RPMI8226 (cell line): ENCODE data around the gene COLEC11.
"Not testable (repeated sequence)": the region's sequence is repeated elsewhere in the genome, so short reads cannot be mapped to it uniquely, and the experiment has no call there.

Source experiments
- DNase-seq: peaks from one replicate; pipeline ENCODE4 v3.0.0-alpha.2; 2015

Gene COLEC11

DNA sequence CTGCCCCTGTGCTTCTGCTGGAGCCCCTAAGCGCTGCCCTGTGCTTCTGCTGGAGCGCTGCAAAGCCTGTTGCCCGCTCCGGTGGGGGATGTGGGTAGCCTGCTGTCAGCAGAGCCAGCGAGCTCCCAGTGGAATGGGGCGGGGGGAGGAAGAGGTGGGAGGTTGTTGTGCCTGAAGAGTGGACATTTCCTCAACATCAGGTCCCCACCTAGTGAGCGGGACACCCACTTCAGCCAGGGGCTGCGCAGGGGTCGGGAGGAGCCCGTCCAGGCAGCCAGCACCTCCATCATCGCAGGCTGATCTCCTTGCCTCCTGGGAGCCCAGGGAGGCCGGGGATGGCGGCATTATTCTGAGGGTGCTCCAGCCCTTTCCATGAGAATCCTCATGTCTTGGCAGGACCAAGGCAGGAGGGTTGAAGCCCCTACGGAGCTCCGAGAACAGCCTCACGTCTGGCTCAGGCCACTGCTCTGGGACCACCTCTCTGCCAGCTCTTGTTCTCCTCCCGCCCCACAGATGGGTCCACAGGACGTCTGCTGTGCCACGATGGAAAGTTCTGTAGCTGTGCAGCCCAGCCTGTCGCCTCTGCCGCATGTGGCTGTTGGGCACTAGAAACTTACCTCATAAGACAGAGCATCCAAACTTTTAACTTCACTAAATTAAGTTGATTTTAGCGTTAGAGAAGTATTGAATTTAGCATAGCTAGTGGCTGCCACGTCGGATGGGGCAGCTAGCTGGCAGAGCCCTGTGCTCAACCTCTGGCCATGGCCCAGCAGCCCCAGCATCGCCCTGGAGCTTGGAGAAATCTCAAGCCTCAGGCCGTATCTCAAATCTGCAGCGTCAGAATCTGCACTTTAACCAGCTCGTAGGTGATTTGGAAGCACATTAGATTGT is 61.2 kb downstream of the COLEC11 start:
- DNase-seq = no peak

DNA sequence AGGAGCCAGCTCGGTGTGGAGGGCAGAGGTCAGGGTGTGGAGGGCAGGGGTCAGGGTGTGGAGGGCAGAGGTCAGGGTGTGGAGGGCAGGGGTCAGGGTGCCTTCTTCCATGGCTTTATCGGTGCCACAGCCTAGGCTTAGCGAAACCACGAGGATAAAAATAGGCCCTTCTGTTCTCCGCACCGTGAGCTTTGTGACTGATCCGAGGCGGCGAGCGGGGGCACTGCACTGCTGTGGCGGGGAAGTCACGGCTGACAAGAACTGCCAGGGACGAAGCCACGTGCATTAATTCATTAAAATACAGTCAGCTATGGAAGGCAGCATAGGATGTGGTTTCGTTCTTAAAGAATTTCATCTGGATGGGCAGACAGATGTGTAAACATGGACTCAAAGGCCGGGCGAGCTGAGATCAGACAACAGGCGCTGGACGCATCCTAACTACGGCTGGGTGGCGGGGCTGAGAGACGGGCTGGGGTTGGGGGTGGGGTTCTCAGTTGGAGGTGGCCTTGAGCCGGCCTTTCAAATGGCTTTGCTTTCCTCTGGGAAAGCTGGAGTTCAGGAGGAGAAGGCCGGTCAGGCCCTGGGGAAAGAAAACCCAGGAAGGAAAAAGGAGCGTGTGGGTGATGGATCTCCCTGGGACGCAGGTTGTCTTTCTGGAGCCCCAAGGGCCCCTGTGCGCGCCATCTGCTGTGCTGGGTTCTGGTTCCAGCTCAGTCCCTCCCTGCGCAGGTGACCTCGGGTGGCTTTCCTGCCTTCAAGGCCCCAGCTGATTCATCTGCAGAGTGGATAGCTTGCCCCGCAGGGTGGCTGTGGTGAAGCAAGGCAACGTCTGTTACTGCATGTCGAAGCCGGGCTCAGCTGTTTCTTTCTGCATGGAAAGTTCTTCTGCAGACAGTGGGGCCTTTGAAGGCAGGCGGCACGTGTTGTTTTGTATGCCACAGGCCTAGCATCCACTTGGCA is 62.1 kb downstream of the COLEC11 start:
- no peak for DNase-seq

DNA sequence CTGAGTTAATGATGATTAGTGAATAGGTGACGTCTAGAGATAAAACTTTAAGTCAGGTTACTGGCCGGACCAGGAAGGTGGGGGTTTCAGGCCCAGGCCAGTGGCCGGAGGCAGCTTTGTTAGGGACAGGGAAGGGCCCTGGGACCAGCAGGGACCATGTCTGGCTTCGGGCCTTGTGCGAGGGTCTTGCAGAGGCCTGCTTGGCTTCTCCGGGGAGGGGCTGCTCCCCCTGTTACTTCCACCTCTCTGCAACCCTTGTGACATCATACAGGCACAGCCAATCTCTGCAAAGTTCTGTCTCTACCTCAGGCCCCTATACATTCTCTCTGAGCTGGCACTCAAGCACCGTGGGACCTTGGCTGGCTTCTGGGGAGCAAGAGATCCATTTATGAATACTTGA is 63.0 kb downstream of the COLEC11 start, which contains the start of gene ALLC:
Gene ALLC, plus strand, starts transcription at position 320 of the 400 bp plus-strand sequence. CDS start 12,958 bp downstream, outside the sequence.
- DNase-seq = no peak

DNA sequence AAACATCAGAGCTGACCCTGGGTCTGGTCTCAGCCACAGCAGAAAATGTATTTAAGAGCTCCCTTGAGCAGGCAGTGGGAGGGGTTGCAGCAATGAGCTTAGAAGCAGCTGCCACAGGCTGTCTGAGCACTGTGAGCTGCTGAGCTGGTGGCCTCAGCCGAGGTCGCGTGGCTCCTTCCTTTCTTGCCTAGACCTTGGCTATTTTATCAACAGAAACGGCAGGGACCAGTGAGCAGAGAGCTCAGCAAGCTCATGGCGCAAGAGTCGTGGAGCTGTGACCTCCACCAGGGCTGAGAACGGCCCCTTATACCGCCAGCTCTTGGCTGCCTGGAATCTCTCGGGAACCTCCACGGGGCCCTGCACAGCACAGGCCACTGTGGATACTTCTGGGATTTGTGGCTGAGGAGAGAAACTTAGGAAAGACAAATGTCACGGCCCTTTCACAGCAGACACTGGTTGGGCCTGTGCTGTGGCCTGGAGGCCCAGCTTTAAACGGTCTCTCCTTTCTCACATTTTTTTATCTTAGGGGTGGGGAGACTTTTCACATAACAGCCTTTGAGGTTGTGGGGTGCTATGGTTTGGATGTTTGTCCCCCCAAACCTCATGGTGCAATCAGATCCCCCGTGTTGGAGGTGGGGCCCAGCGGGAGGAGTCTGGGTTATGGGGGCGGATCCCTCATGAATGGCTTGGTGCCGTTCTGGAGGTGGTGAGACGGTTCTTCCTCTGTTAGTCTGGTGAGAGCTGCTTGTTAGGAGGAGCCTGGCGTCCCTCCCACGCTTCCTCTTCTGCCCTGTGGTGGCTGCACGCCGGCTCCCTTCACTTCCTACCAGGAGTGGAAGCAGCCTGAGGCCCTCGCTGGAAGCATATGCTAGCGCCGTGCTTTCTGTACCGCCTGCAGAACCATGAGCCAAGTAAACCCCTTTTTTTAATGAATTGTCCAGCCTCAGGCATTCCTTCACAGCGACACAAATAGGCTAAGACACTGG is 64.8 kb downstream of the COLEC11 start:
- DNase-seq = no peak

DNA sequence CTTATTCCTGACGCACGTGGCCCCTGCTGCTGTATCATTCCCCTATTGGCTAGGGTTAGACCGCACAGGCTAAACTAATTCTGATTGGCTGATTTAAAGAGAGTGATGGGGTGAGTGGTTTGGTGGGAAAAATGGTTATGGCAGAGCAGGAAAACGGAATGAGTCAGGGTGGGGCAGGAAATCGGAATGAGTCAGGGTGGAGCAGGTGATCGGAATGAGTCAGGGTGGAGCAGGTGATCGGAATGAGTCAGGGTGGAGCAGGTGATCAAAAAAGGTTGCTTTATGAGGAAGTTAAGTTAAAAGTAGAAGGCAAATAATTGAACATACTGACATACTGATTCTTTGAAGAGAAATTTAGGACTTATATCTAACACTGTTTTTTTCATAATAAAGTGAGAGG is 65.7 kb downstream of the COLEC11 start:
- DNase-seq = not testable (repeated sequence)

DNA sequence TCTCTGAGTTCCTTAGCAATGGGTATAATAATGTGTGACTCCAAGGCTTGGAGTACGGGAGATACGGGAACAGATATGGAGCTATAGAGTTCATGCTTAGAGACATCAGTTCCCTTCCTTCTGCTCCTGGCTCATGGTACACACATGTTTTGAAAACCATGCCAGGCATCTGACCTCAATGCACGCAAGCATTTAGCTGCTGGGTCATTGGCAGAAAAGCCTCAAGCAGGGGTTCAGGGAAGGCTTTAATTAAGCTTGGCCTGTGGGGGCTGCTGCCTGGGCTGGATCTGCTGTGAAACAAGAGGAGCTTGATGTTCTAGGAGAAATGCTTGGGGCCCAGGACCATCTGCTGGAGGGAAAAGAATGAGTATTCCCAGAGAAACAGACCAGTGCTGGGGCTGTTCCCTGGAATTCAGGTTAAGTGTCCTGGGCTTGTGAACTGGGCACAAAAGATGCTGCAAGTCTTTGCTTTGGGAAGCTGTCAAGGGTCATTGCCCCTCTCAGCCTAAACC is 66.3 kb downstream of the COLEC11 start:
- DNase-seq = no peak

DNA sequence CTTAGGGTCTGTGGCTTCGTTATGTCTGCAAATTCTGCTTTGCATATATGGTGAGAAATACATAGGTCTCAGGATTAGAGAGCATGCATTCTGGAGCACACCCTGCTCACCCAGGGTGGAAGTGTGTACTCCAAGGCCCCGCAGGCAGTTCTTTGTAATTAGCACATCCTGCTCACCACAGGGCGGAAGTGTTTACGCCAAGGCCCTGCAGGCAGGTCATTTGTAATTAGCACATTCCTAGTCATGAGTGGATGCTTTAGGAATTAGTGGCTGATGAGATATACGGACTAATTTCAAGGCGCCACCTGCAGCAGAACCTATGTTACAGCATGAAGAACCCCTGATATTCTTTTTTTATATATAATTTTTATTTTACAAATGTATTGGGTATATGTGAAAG is 67.3 kb downstream of the COLEC11 start:
- no peak for DNase-seq

DNA sequence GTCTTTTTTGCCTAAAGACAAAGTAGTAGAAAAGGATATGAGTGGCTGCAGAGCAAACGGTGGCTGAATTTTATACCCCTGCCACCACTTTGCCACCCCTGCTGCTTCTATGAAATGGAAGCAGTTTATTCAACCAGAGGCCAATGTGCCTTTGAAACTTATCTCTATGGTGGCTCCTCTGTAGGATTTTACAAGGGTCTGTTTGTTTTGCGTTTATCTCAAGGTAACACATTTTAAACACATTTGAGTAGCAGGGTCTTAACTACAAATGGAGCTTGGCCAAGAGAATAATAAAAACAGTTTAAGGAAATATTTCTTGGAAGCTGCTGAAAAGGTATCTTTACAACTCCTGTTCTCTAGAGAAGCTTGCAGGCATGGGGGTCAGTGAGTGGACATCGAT is 69.2 kb downstream of the COLEC11 start:
- DNase-seq = no peak

DNA sequence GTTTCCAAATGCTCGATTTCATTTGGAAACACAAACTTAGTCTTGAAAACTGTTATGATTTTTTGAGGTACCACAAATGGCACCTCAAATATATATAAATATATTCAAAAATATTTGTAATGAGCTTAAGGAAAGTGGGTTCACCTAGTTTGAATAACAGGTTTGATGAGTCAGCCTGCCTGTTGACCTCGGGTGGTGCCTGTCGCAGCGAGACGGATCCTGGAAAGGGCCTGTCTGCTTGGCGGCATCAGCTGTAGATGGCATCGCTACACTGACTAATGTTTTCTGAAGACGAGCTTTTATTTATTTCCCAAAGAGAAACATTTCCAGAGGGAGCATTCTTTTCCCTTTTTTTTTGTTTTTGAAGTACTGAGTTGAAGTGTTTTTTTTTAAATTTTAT is 70.0 kb downstream of the COLEC11 start:
- no peak for DNase-seq

DNA sequence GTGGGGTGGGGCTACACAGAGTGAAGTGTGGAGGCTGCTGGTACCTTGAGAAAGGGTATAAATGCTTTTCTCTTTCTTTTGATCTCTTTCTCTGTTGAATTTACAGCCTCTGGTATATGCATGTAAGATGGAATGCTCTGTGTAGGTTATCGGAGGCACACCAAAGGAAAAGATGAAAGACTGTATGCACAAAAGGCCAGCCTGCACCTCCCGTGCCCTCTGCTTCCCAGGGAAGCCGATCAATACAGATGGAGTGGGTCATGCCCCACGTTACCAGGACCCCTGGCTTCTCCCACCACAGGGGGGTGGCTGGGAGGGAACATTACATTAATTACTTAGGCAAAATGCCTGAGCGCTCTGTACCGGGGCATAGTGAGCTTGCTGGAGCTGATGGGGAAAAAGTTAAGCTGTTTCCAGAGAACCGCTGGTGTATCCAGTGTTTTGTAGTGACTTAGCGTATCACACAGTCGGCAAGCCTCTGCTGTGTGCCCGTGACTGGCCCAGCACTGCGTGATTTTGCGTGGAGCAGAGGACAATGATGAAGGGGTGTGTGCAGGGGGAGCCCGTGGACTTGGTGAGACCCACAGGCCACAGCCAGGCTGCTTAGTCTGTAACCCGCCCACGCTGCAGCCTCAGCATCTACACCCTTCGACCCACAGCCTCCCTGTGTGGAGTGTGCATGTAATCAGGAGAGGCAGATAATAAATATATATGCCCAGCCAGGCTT is 71.1 kb downstream of the COLEC11 start:
- DNase-seq = no peak

DNA sequence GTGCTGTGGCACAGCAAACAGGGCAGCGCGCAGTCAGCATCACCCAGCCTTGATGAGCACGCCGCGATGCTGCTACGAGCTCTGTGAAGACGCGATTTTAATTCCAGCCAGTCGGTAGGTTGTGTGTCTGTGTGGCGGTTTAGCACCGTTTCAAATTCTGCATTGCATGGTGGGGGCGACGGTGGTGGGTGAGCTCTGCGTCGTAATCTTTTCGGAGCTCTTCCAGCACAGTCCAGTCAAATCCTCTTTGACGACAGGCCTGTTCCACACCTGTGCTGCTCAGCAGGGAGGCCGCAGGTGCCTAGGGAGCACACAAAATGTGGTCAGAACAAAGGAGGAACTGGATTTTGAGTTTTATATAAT is 71.7 kb downstream of the COLEC11 start:
- no peak for DNase-seq

DNA sequence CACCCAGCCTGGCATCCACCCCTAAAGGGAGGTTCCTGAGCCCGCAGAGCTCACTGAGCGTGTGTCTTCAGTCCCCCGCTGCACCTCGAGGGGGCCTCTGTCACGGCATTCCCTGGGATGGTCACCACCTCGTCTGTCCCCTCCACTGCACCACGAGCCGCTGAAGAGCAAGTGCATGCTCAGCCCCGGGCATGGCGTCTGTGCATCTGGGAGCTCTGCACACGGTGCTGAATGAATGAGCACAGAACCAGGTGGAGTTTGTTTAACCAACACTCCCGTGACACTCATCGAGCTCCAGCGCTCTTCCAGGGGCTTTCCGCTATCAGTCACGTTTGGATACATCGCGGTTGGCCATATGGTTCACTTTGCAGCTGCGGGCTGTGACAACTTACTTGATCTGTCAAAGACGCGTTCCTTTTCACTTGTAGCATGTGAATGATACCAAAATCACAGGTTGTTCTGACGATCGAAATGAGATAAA is 72.3 kb downstream of the COLEC11 start:
- peak; percentile 35 for DNase-seq

DNA sequence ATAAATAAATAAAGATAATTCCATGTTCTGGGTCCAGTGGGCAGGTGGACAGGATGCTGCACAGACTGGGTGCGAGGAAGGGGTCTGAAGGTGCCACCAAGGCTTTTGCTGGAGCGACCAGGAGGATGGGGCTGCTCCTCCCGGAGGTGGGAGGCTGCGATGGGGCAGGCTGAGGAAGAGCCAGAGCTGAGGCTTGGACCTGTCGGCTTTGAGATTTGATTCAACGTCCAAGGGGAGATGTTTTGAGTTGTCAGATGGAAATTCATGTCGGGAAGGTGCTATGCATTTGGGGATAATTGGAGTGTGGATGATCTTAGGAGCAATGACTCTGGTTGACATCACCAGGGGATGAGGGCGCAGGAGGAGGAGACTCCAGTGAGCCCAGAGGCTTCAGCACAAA is 74.7 kb downstream of the COLEC11 start:
- DNase-seq = no peak

DNA sequence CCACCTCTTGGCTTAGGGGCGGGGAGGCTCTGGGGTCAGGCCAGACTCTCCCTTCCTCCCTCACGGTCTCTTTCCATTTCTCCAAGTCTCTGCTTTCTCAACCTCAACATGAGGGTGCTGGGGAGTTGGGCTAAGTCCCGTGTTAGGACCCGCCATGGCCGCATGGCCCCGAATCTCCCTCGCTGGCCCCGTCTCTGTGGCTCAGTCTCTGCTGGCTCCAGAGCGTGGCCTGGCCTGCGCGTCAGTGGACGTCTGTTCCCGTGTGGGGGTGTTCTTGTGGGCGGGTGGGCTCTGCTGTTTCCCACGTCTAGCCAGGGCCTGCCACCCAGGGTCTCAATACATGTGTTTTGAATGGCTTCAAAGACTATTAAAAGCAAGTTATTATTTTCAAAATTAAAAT is 75.5 kb downstream of the COLEC11 start:
- DNase-seq = no peak

DNA sequence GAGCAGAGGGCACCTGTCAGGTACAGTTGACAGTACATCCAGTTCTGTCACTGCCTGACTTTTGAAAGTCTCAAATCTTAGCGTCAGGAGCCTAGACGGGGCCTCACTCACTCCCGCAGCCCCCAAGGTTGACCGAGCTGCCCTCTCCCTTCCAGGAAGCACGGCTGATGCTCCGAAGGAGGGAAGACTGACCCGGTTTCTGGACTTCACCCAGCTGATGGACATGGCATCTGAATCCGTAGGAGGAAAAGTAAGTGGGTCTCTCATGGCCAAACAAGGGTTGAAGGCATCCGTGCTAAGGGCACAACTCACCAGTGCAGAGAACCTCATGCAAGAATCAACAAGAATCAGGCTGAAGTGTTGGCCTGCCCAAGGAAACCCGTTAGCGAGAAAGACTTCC is 76.0 kb downstream of the COLEC11 start:
- no peak for DNase-seq

DNA sequence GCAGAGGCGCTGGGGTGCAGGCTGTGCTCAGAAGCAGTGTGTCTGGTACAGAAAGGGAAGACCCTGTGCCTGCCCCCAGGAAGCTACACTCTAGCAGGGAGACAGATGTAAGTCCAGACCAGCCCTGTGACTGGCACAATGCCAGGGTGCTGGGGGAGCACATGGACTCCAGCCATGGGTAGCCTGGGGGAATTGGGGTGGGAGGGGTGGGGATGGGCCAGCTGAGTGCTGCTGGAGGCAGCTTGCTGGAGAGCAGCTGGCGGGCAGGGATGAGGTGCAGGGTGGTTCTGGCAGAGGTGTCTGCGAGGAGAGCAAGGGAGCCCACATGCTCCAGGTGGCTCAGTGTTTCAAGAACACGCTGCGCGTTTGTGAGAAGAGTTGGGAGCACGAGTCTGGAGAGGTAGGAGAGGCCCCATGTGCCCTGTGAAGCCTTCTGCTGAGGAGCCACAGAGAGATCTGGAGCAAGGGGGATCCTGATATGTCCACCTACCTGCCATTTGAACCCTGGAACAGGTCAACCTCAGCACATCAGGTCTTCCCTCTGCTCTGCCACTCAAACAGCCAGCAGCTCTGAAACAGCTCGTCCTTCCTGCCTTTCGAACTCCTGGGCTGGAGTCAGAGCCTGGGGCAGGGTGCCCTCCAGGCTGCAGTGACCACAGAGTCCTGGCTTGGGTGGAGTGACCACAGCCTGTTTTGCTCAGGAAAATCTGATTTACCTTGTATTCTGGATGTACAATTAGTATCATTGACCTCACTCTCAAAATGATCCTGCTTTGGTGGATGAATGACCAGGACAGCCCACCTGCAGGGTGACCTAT is 78.2 kb downstream of the COLEC11 start:
- peak; percentile 35 for DNase-seq

DNA sequence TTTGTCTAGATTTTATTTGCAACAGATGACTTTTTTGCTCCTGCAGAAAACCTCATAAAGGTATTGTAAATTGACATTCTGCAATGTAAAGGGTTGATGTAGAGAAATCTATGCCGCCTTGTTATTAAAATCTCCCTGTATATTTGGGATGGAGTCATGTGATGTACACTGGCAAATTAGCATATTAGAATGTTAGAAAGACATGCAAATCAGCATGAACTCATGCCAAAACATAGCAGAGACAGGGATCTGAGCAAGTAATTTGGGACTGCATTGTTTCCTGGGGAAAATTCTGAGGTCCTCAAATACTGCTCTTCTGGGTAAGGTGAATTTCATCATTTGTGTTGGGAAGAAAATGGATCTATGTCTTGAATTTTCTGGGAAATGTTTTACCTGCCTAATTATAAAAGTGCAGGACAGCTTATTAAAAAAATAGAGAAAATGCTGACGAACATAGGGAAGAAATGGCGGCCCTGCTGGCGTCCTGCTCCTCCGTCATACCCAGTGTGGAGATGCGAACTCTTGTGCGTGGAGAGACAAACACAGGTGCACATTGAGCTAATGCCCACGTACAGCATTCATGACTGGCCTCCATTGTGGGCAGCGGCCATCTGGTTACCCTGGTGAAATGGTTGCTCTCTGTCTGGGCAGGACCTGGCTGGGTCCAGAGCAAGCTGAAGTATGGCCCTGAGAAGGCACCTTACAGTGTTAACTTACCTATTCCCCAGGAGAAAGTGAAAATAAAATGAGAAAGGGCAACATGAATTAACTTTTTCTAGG is 79.3 kb downstream of the COLEC11 start:
- DNase-seq = no peak

DNA sequence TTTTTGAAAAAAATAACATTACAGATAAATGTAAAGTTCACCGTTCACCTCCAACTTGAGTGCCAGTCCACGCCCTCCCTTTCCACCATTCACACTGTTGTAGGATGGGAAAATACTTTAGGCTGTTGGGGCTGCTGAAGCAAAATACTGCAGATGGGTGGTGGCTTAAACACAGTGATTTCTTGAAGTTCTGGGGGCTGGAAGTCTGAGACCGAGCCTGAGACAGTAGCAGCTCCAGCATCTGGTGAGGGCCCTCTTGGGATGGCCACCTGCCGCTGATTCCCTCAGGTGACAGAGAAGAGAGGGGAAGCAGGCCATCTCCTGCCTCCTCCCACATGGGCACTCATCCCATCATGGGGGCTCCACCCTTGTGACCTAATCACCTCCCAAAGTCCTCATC is 80.8 kb downstream of the COLEC11 start:
- DNase-seq = no peak

DNA sequence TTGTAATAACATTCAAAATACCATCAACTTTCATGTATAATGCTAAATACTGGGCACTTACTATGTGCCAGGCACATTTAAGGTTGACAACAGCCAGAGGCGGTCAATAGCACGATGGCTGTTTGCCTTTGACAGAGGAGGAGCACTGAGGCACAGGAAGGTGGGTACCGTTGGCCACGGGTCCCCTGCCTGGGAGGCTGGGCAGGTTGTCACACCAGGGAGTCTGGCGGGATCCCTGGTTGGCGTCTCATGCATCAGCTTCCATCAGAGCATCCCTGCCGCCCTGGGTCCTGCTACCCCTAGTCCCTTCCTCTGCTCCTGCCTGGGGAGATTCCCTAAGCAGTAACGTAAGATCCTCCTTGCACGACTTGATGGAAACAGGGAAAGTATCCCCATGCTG is 82.5 kb downstream of the COLEC11 start:
- no peak for DNase-seq

DNA sequence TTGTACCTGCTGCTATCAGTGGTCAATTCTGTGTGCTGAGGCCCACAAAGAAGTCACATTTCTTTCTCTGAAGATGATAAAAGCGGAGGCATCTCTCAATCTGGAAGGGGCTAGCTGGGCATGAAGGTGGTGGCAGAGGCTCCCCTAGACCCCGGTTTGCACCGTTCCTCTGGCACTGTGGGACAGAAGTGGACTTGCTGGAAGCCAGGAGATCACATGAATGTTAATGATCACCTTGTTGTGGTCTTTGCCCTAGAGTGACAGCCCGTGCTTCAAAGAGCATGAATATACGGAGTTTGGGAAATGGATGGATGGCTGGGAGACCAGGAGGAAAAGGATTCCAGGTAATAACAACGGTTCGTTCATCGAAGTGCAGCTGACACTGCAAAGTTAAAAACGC is 83.3 kb downstream of the COLEC11 start:
- DNase-seq = no peak
